Left renal pelvis (tissue), 4 donors: Measurements from ENCODE around the gene THOC7. TPM values are rescaled to one million over a fixed set of nuclear protein-coding genes. Genes with fewer than 3 reads are reported as not detected.

Source experiments
- polyA plus RNA-seq, 4 donors: library from polyadenylated mRNA; unstranded; fragments of 120-200 nt; gene quantifications; one replicate each; pipeline ENCODE4 v1.2.1, GENCODE V29; 2013; ENCODE audit not compliant: insufficient read length in 4 of 4

THOC7 gene
- polyA plus RNA-seq, 4 donors, result 62.1 to 106 (median 76.9) TPM

Other genes with a start within 250 kb of the THOC7 start
- not detected for gene SNTN, start 211.1 kb downstream of the THOC7 start, polyA plus RNA-seq
- gene C3orf49, start 44.5 kb downstream of the THOC7 start, polyA plus RNA-seq, result under 1 TPM; 0.42 to 0.56 (median 0.53) TPM
- 10 to 100 TPM; 17.5 to 26.8 (median 20.4) TPM for gene ATXN7, start 62 bp upstream of the THOC7 start, polyA plus RNA-seq
- gene SCAANT1, start 48.6 kb upstream of the THOC7 start, polyA plus RNA-seq, result 1 to 10 TPM in 3 of 4 donors, not detected in 1; 1.2 to 2.2 (median 1.7) TPM
- gene PSMD6, start 159.7 kb upstream of the THOC7 start, polyA plus RNA-seq, result 100 to 1,000 TPM in 3 of 4 donors, 10 to 100 TPM in 1; 79.6 to 127 (median 120) TPM